Measurements from ENCODE around the gene MAD1L1. TPM values are rescaled to one million over a fixed set of nuclear protein-coding genes. Genes with fewer than 3 reads are reported as not detected.

MAD1L1 gene
- total RNA-seq: 10 to 100 TPM in 3 of 4 donors, 1 to 10 TPM in 1; 8.0 to 52.7 (median 26.7) TPM

DNA sequence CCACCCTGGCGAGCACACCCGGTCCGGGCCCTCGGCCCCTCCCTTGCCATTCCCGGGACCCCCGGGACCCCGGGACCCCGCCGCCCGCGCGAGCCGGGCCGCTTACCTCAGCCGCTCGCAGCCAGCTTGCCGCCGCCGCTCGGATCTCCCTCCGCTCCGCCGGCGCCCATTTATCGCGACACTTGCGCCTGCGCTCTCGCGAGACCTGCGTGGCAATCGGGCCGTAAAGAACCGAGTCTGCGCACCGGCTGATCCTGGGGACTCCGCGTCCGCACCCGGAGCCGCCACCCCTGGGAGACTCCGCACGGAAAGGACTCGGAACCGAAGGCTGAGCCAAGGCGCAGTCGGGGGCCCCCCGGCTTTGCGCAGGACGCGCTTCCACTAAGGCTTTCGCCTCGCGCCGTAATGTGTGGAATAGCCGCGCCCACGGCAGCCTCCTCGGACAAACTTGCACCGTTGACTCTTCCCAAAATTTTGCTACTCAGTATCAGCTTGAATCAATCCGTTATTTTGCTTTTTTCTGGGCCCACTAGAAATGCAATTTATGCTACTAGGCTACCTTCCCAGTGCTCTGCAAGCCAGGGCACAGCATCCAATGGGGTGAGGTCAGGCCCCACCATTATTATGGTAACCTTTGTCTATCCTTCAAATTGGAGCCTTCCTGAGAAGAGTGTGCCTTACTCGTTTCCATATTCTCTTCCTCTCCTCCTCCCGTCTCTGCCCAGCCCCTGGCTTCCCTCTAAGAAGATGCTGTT, at the start of gene MAD1L1:
Gene MAD1L1, minus strand, starts transcription at position 180 of the 755 bp plus-strand sequence. CDS start 2,812 bp downstream, outside the sequence.
- Histone ChIP-seq H3K27me3 (no peaks in the 10 kb centered on the region), H3K4me1 (peaks cover 10 to 21% (median 20%) of the 10 kb centered on the region in 4 donors), H3K36me3 (peaks cover 0 to 13% (median 5%) of the 10 kb centered on the region in 4 donors), H3K27ac (peak within 1 kb of the TSS; percentile 74 to 85 (median 78)), H3K4me3 (peak within 1 kb of the TSS; percentile 88 to 99 (median 97)), H3K9me3 (no peaks in the 10 kb centered on the region)
- 0% methylated on average over 1 to 49 of the region's 63 CpGs for WGBS, 2 donors (ENCODE audit: low coverage in 1 of 2)
- peak; percentile 93 for DNase-seq
- in situ Hi-C loops (cut with MboI; ENCODE audit: low pct_ligation_motif_present in 1 of 4, low pct_unique_long_range_greater_than_20kb in 1 of 4, low sequenced_read_pairs in 3 of 4) (loop anchor here in 2 of 4 donors (25.0 kb wide), 1 partner anchor 129 kb away; the partner anchor contains the start of gene EIF3B (in 2 of the 2)), intact Hi-C loops (cut with DNase I; ENCODE audit: low total_unique reads) (no loop called here)
- peak; percentile 31 for TF ChIP-seq POLR2A (IDR thresholded peaks at IDR 0.05)
- no peak for TF ChIP-seq EP300 (IDR thresholded peaks at IDR 0.05; ENCODE audit: low read depth)
- TF ChIP-seq POLR2AphosphoS5 (IDR thresholded peaks at IDR 0.05): peak in 2 of 3 donors; percentile 35 to 37
- TF ChIP-seq, protein P1, sequence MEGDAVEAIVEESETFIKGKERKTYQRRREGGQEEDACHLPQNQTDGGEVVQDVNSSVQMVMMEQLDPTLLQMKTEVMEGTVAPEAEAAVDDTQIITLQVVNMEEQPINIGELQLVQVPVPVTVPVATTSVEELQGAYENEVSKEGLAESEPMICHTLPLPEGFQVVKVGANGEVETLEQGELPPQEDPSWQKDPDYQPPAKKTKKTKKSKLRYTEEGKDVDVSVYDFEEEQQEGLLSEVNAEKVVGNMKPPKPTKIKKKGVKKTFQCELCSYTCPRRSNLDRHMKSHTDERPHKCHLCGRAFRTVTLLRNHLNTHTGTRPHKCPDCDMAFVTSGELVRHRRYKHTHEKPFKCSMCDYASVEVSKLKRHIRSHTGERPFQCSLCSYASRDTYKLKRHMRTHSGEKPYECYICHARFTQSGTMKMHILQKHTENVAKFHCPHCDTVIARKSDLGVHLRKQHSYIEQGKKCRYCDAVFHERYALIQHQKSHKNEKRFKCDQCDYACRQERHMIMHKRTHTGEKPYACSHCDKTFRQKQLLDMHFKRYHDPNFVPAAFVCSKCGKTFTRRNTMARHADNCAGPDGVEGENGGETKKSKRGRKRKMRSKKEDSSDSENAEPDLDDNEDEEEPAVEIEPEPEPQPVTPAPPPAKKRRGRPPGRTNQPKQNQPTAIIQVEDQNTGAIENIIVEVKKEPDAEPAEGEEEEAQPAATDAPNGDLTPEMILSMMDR (IDR thresholded peaks at IDR 0.05): no peak

DNA sequence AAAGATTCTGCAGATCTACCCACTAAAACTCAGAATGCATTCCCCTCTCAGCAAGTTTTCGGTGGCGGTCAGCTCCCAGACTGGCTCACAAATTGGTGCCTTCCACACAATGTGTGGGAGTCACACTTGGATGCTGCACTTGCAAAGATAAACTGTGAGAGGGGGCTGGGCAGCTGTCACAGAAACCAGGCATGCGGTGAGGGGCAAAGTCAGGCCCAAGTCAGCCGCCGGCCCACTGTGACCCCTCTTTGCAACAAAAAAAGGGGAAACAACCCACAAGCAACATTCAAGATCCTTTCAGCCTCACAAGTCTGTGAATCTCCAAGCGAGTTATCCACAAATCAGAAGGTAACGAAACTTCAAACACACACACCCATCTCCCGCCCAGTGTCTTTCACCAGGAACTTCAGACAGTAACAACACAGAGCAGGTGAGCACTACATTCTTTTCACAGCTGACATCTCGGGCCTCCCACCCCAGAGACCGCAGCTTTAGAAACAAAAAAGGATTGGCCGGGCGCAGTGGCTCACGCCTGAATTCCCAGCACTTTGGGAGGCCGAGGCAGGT, 49.5 kb upstream of the MAD1L1 start:
- Histone ChIP-seq H3K27me3 (no peaks in the 10 kb centered on the region), H3K4me1 (peaks cover 0 to 19% (median 5%) of the 10 kb centered on the region in 4 donors), H3K9me3 (no peaks in the 10 kb centered on the region), H3K36me3 (no peaks in the 10 kb centered on the region), H3K4me3 (no peak overlapping the region), H3K27ac (peak overlapping the region in 2 of 4 donors; percentile 18 to 55)
- WGBS, 2 donors (ENCODE audit: low coverage in 1 of 2): 82% methylated on average over 14 of the region's 14 CpGs; no CpG with 5 or more reads in 1 of the 2 donors
- in situ Hi-C loops (cut with MboI; ENCODE audit: low pct_ligation_motif_present in 1 of 4, low pct_unique_long_range_greater_than_20kb in 1 of 4, low sequenced_read_pairs in 3 of 4): no loop called here
- intact Hi-C loops (cut with DNase I; ENCODE audit: low total_unique reads): no loop called here
- no peak for DNase-seq
- TF ChIP-seq POLR2A (IDR thresholded peaks at IDR 0.05) (no peak), EP300 (IDR thresholded peaks at IDR 0.05; ENCODE audit: low read depth) (no peak), POLR2AphosphoS5 (IDR thresholded peaks at IDR 0.05) (no peak)
- TF ChIP-seq, protein P1 (IDR thresholded peaks at IDR 0.05): no peak

DNA sequence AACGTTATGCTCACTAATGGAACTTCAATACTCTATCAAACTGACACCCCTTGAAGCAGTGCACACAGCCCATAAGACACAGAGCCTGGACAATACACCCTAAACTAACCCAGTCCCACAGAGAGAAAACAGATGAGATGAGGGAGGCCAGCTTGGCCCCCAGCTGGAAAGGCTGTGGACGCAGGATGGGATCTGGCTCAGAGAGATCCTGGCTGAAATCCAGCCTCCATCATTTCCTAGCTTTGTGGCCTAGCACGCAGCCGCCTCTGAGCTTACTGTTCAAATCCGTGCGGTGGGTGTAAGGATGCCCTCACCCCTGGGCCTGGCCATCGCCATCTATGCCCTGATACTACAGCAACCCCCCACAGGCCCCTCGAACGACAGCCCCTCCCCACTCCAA, 48.8 kb upstream of the MAD1L1 start:
- intact Hi-C loops (cut with DNase I; ENCODE audit: low total_unique reads): no loop called here
- no peak for TF ChIP-seq POLR2A (IDR thresholded peaks at IDR 0.05)
- H3K4me3 ChIP-seq: no peak overlapping the region
- H3K27me3 ChIP-seq: no peaks in the 10 kb centered on the region
- 56% methylated on average over 9 of the region's 9 CpGs; no CpG with 5 or more reads in 1 of the 2 donors for WGBS, 2 donors (ENCODE audit: low coverage in 1 of 2)
- in situ Hi-C loops (cut with MboI; ENCODE audit: low pct_ligation_motif_present in 1 of 4, low pct_unique_long_range_greater_than_20kb in 1 of 4, low sequenced_read_pairs in 3 of 4): no loop called here
- no peaks in the 10 kb centered on the region for H3K36me3 ChIP-seq
- H3K27ac ChIP-seq: peak overlapping the region in 2 of 4 donors; percentile 18 to 55
- no peaks in the 10 kb centered on the region for H3K9me3 ChIP-seq
- DNase-seq: no peak
- H3K4me1 ChIP-seq: peaks cover 0 to 19% (median 5%) of the 10 kb centered on the region in 4 donors

DNA sequence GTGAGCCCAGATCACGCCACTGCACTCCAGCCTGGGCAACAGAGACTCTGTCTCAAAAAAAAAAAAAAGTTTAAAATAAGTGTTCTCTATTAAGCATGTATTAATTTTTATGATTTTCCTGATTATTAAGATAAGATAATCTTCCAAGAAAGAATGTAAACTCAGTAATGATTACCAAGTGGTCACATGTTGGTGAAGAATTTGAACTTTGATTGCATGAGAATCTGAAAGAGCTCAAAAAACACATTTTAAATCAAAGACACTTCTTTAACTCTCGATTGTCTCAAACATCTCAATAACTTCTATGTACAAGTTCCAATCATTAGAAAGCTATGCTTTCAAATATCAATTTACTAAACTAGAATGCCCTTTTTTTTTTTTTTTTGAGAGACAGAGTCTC, 47.7 kb upstream of the MAD1L1 start:
- intact Hi-C loops (cut with DNase I; ENCODE audit: low total_unique reads): no loop called here
- WGBS, 2 donors (ENCODE audit: low coverage in 1 of 2): 79 to 87% methylated on average over 2 of the region's 2 CpGs
- Histone ChIP-seq H3K36me3 (no peaks in the 10 kb centered on the region), H3K27ac (no peak overlapping the region), H3K27me3 (no peaks in the 10 kb centered on the region), H3K9me3 (no peaks in the 10 kb centered on the region), H3K4me1 (peaks cover 0 to 19% (median 5%) of the 10 kb centered on the region in 4 donors), H3K4me3 (no peak overlapping the region)
- TF ChIP-seq POLR2A (IDR thresholded peaks at IDR 0.05) (no peak), EP300 (IDR thresholded peaks at IDR 0.05; ENCODE audit: low read depth) (no peak), POLR2AphosphoS5 (IDR thresholded peaks at IDR 0.05) (no peak)
- TF ChIP-seq, protein P1 (IDR thresholded peaks at IDR 0.05): no peak
- DNase-seq: no peak
- in situ Hi-C loops (cut with MboI; ENCODE audit: low pct_ligation_motif_present in 1 of 4, low pct_unique_long_range_greater_than_20kb in 1 of 4, low sequenced_read_pairs in 3 of 4): no loop called here
